CD1c-positive myeloid dendritic cell (primary cell): ENCODE data around the gene AHSG.

Experiments used
- DNase-seq: peaks from one replicate; pipeline ENCODE4 v3.0.0-alpha.2; 2016; ENCODE audit errors: extremely low spot score

The AHSG gene

GRCh38 chr3:186640473-186640818 lies 27.6 kb downstream of the AHSG start:
- DNase-seq = no peak

DNA sequence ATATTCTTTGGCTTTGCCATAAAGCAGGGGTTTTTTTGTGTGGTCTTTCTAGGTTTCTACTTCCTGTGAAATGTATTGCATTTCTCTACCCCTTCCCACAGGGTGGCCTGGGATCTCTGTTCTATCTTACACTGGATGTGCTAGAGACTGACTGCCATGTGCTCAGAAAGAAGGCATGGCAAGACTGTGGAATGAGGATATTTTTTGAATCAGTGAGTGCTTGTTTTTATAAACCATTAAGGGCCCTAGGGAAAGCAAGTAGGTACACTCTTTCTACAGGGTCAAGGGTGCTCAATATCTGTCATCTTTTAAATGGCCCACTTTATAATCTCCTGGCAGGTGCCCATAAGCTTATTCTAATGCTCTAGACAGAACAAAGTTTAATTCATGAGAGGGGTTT lies 28.1 kb downstream of the AHSG start:
- no peak for DNase-seq

DNA sequence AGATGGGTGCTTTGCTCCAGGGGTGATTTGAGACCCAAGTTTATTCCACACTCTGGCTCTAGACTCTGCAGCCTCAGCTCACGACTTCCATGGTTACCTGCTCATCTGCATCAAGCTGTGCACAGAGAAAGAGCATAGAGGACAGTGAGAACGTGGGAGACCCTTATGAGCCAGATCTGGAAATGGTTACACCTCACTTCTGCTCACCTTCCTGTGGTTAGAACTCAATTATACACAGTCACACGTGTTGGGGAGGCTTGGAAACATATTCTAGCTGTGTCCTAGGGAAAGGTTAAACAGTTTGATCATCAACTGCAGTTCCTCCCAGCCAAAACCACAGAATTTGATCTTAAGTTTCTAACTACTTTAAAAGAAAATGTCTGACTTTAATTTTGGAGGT lies 29.2 kb downstream of the AHSG start:
- no peak for DNase-seq

- no peak for DNase-seq
These were observed 30.6 kb downstream of the AHSG start for GRCh38 chr3:186643493-186643892.

- DNase-seq = no peak
These were observed 31.8 kb downstream of the AHSG start for GRCh38 chr3:186644683-186645082.

DNA sequence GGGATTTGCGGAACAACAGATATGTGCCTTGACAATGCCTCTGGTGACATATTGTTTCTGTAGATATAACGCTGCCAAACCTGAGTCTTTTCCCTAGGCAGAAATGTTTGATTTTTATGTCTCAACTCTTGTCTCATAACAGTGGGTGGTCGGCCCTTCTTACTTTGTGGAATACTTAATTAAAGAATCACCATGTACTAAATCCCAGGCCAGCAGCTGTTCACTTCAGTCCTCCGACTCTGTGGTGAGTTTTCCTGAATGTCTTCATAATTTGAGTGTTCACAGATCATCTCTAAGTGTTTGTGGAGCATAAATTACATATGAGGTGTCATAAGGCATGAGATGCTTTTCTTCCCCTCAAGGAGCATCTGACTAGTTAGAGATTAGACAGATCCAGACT lies 33.2 kb downstream of the AHSG start:
- no peak for DNase-seq

GRCh38 chr3:186646841-186647240 lies 34.0 kb downstream of the AHSG start:
- DNase-seq = no peak

GRCh38 chr3:186648851-186649250 lies 36.0 kb downstream of the AHSG start:
- DNase-seq = no peak

DNA sequence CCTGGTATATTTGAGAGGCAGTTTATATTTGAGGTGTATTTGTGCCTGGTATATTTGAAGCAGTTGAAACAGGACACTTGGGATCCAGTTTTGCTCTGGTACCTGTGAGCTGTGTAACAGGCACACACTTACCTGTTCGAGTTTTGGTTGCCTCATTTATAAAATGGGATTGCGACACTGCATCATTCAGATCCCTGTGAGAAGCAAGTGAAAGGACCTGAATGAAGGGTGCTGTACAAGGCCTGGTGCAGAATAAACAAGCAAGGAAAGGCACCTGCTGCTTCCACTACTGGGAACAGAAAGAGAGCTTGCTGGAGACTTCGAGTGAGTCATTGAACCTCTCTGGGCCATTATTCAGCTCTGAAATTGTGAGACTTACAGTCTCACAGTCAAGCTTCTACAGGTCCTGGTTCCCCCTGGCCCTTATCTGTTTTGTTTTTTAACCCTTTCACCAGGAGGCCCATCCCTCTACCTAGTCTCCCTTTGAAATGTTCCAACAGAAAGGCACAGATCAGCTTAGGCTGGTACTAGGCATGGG lies 38.9 kb downstream of the AHSG start:
- no peak for DNase-seq

- no peak for DNase-seq
These were observed 40.3 kb downstream of the AHSG start for GRCh38 chr3:186653080-186653707.

GRCh38 chr3:186653984-186654383 lies 41.1 kb downstream of the AHSG start:
- DNase-seq = no peak

DNA sequence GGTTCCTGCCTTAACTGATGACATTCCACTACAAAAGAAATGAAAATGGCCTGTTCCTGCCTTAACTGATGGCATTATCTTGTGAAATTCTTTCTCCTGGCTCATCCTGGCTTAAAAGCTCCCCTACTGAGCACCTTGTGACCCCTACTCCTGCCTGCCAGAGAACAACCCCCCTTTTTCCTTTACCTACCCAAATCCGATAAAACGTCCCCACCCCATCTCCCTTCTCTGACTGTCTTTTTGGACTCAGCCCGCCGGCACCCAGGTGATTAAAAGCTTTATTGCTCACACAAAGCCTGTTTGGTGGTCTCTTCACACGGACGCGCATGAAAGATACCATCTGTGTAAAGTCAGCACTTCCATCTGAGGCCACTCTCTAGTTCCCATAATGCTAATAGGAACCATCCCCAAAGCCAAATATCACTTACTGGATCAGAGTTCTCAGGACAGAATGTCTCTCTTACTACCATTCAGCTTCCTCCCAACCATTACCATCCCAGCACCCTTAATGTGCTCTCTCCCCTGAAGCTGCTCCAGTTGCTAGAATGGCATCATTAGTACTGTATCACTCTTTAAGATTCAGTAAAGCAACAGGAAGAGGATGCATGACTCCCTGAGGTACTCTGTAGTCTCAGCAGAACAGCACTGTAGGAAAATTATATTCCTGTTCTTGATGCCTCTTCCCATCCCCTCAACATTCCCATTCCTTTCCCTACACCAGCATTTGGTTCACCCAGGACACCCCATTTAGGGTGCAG lies 50.7 kb downstream of the AHSG start:
- DNase-seq = no peak

DNA sequence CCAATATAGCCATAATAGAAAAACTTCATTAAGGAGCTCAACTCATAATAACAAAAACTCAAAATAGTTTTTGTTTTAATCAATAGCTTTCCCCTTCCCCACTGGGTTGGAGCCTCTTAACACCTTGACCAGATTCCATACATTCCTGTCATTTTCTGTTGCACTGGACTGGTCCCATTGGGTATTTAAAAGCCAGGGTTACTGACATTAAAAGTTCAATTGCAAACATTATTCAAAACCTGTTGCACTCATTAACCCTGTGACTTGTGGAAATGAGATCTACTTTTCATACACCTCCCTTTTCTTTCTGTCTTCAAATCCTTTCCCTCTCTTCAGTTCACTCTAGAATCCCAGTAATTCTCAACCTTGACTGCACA lies 51.2 kb downstream of the AHSG start:
- no peak for DNase-seq

- DNase-seq = no peak
These were observed 51.6 kb downstream of the AHSG start for GRCh38 chr3:186664506-186664905.

DNA sequence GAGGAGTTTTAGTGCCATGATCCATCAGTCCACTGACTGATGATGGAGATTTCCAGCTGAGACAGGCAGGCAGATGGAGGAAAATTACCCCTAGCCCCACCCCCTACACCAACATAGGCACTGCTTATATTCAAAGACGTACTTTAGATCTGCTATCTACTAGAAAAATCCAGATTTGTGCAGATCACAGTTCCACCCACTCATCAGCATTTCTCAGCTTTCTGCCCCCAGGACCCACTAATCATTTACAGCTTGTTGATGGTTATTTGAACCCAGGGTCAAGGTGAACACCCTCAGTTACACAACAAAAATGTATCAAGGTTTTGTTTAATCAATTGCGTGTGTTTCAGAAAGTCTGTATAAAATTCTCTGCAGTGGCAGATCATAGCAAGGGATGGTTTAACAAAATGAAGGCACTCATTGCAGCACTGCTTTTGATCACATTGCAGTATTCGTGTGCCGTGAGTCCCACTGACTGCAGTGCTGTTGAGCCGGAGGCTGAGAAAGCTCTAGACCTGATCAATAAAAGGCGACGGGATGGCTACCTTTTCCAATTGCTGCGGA lies 52.8 kb downstream of the AHSG start, which contains the start of gene HRG:
TSS of gene HRG (plus strand) at position 390 of the 564 bp plus-strand sequence. CDS start at position 408, 18 bp downstream.
- no peak for DNase-seq

DNA sequence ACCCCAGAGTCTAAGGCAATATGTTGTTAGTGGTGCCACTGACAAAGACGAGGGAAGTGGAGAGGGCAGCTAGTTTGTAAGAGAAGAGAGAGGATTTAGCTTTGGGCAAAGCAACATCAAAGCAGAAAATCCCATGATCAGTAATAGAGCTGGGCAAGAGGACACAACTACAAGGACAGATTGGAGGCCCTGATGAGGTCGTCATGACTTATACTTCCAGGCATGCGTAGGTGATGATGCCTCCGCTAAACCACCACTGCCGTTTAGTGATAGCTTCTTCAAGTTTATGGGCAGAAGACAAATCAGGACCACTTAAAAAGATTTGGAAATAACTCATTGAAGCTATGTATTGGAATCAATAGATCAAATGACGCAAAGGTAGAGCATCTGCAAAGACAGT lies 55.6 kb downstream of the AHSG start:
- DNase-seq = no peak

DNA sequence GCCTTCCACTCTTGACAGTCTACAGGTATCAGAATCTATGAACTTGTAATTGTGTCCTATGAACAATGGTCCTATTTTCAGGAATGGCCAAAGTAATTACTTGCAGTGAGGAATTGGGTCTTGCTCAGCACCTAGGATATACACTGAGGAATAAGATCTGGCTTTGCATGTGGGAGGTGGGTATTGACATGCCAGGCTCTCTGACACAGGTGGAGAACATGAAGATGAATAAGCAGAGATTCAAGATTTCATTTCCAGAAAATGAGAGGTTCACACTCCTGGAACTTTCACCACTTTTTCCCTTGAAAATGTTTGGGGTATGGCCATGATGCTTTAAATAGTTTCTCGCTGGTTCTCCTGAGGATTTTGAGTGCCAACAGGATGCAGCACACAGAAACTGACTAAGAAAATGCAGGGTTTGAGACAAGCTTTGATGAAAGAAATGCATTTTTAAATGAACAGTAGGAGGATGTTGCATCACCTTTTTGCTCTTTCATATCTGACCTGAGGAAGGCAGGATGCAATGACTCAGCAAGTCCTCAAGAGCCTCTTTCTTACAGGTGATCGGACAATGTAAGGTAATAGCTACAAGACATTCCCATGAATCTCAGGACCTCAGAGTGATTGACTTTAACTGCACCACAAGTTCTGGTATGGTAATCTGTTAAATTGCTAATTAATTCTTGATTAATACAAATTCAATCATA lies 56.7 kb downstream of the AHSG start:
- DNase-seq = no peak

DNA sequence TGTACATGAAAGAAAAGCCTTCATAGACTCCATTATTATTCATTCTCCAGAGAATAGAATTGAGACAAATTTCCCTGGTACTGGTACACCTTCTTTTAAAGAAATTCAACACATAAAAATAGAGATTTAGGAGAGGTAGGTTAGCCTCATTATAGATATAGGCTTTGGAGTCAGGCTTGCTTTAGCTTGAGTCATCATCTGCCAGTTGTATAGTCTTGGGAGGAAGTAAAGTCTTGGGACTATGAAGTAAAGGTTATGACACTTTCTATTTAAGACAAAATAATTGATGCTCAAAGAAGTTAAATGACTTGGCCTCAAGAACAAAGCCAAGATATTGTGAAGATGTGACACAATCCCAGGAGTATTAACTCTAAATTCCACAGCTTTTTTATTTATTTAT lies 57.3 kb downstream of the AHSG start:
- no peak for DNase-seq
